Astrocyte of the hippocampus (primary cell): ENCODE data around the gene E4F1.
A peak's percentile ranks its signal among the peaks of the same experiment; 100 is the strongest.
"Not testable (repeated sequence)": the region's sequence is repeated elsewhere in the genome, so short reads cannot be mapped to it uniquely, and the experiment has no call there.

Source experiments
- DNase-seq: peaks from one replicate; pipeline ENCODE4 v3.0.0; 2011; ENCODE audit warnings: low read depth, low spot score

E4F1 gene

GRCh38 chr16:2231016-2231931, 7.9 kb downstream of the E4F1 start:
- DNase-seq = peak; percentile 68

DNA sequence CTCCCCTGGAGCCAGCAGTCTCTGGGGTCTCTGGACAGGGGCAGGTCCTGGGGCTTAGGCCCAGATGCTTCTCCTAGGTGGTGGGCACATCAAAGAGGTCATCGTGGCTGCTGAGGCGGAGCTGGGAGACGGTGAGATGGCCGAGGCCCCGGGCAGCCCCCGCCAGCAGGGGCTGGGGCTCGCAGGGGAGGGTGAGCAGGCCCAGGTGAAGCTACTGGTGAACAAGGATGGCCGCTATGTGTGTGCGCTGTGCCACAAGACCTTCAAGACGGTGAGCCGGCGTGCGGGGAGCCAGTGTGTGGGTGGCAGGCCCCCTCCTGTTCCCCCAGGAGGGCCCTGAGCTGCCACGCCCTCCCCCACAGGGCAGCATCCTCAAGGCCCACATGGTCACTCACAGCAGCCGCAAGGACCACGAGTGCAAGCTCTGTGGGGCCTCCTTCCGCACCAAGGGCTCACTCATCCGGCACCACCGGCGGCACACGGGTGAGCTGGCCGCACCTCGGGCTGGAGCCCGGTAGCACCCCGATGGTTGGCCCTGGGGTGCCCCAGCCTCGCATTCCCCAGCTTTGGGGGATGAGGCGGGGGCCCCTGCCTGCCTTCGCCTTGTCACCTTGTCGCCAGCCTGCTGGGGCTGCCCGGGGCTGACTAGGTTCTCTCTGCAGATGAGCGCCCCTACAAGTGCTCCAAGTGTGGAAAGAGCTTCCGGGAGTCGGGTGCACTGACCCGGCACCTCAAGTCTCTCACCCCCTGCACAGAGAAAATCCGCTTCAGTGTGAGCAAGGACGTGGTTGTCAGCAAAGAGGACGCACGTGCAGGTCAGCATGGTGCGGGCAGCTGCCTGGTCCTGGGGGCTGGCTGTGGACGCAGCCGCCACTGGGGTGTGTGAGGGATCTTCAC, 9.0 kb downstream of the E4F1 start:
- no peak for DNase-seq

- no peak for DNase-seq
Observed at GRCh38 chr16:2233046-2233775, 9.8 kb downstream of the E4F1 start.

GRCh38 chr16:2233872-2234812, 10.8 kb downstream of the E4F1 start:
- DNase-seq = no peak

GRCh38 chr16:2234813-2235170, 11.4 kb downstream of the E4F1 start:
- no peak for DNase-seq

DNA sequence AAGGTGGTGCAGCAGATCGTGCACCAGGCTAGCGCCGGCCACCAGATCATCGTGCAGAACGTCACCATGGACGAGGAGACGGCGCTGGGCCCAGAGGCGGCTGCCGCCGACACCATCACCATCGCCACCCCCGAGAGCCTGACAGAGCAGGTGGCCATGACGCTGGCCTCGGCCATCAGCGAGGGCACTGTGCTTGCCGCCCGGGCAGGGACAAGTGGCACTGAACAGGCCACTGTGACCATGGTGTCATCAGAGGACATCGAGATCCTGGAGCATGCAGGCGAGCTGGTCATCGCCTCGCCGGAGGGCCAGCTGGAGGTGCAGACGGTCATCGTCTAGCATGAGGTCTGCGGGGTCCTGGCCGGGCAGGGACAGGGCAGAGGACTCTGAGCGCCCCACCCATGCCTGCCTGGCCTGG, 11.9 kb downstream of the E4F1 start:
- no peak for DNase-seq

DNA sequence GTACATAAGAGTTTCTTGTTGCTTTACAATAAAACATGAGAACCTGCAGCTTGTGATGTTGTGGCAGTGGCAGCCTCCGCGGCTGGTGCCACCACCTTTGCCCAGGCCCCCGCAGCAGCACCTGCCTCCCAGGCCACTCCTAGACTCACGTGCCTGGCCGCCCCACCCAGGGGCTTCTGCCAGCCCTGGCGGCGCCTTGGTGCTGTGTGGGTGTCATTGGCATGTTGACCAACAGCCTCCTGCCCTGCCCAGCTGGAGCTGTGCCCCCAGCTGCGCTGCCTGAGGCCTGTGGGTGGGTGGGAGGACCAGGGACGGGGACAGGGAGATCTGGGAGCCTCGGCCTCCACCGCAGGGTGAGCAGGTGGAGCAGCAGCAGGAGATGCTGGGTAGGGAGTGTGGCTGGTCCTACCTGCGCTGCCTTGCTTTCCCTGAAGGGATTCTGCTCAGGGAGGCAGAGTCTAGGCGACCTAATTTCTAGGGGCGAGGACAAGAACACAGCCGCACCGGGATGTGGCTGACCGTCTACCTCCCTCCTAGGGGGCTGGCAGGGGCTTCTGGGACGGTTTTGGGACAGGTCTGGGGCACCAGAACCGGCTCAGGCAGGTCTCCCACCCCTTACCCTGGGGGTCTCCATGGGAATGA, 12.4 kb downstream of the E4F1 start:
- DNase-seq = no peak

DNA sequence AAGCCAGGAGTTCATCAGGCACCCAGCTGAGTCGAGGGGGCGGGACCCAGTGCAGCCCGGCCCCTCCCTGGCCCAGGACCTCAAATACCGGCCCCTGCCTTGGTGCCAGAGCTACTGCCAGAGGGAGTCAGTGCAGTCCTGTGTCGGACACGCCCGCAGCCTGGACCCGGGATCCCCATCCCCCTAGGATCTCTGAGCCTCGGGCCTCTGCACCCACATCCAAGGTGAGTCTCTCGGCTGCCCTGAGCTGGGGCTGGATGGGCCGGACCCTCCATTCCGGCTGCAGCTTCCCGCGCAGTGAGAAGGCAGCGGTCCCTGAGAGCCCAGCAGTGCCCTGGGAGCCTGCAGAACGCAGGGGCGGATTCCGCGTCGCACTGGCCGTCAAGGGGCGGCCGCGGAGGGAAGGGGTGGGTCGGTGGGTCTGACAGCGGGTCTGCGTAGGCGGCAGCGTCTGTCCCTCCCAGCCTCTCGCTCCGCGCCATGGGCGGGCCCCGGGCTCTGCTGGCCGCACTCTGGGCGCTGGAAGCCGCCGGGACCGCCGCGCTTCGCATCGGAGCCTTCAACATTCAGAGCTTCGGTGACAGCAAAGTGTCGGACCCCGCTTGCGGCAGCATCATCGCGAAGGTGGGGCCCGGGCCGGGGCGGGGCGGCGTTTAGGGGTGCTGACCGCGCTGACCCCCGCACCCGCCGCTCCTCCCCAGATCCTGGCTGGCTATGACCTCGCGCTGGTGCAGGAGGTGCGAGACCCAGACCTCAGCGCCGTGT, 13.1 kb downstream of the E4F1 start, which contains the start of gene DNASE1L2:
Gene DNASE1L2, plus strand, starts transcription at position 108 of the 765 bp plus-strand sequence. Its CDS starts 373 bp downstream, at position 481.
- DNase-seq = peak; percentile 57

DNA sequence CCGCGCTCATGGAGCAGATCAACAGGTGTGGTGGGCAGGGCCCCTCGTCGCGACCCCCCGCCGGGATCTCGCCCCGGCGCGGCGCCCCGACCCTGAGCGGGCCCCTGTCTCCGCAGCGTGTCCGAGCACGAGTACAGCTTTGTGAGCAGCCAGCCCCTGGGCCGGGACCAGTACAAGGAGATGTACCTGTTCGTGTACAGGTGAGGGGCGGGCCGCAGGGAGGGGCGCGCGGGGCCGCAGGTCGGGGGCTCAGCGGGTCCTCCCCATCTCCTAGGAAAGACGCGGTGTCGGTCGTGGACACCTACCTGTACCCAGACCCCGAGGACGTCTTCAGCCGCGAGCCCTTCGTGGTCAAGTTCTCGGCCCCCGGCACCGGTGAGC, 13.7 kb downstream of the E4F1 start:
- no peak for DNase-seq

DNA sequence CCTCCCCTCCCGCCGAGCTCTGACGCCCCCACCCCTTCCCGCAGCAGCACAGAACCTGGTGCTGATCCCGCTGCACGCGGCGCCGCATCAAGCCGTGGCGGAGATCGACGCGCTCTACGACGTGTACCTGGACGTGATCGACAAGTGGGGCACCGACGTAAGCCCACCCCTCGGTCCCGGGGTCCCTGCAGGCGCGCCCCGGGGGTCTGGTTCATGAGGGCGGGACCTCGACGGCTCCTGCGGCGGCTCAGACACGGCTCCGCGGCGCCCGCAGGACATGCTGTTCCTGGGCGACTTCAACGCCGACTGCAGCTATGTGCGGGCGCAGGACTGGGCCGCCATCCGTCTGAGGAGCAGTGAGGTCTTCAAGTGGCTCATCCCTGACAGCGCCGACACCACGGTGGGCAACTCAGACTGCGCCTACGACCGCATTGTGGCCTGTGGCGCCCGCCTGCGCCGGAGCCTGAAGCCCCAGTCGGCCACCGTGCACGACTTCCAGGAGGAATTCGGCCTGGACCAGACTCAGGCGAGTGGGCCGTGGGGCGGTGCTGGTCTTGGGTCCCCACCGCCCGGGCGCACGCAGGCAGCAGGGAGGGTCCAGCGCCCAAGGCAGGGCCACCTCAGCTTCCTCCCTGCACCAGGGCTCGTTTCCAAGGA, 14.2 kb downstream of the E4F1 start:
- peak; percentile 43 for DNase-seq

DNA sequence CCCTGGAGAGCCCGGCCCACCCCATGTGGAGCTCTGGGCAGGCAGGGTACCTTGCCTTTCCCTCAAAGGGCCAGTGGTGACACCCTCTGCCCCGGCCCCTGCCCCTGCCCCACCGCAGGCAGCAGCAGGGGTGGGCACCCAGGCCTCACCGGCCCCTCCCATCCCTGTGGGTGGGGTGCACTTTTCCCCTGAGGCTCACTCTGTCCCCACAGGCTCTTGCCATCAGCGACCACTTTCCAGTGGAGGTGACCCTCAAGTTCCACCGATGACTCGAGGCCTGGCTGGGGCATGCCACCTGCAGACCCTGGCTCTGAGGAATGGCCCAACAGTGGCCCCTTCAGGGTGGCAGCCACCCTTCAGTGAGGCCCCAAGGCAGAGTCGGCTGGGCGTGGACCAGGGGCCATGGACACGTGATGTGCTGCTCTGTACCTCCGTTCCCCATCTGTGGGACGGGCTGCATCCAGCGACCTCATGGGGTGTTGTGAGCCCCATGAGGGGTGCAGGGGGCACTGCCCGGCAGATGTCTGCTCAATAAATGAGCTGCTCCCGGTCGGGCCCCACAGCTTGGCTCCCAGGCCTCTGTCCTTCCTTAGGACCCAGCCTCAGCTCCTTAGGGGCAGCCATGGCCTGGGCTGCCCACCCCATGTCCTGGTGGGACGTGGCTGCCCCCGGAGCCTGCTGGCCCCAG, 14.9 kb downstream of the E4F1 start:
- no peak for DNase-seq

- no peak for DNase-seq
Observed at GRCh38 chr16:2238838-2239675, 15.7 kb downstream of the E4F1 start.

- DNase-seq = not testable (repeated sequence)
Observed at GRCh38 chr16:2240331-2240730, 16.9 kb downstream of the E4F1 start.

- no peak for DNase-seq
Observed at GRCh38 chr16:2242598-2242997, 19.2 kb downstream of the E4F1 start.

- DNase-seq = no peak
Observed at GRCh38 chr16:2243031-2243528, 19.7 kb downstream of the E4F1 start.

- DNase-seq = no peak
Observed at GRCh38 chr16:2243781-2244180, 20.4 kb downstream of the E4F1 start.

- DNase-seq = no peak
Observed at GRCh38 chr16:2244301-2244700, 20.9 kb downstream of the E4F1 start.
